Smooth muscle cell of the brain vasculature (primary cell): ENCODE measurements around the gene TIMM29.

Experiments used
- DNase-seq: peaks from one replicate; pipeline ENCODE4 v3.0.0-alpha.2; 2012; ENCODE audit warnings: low read depth, low spot score

The TIMM29 gene

GRCh38 chr19:10911579-10912363, 16.8 kb upstream of the TIMM29 start:
- DNase-seq, result no peak

- DNase-seq, result no peak
Measured at GRCh38 chr19:10912619-10913018, 16.0 kb upstream of the TIMM29 start.

- DNase-seq, result no peak
Measured at GRCh38 chr19:10913716-10914340, 14.8 kb upstream of the TIMM29 start.

GRCh38 chr19:10915130-10916091, 13.2 kb upstream of the TIMM29 start:
- DNase-seq, result no peak

GRCh38 chr19:10916602-10917001, 12.0 kb upstream of the TIMM29 start:
- no peak for DNase-seq

GRCh38 chr19:10918359-10918758, 10.3 kb upstream of the TIMM29 start:
- no peak for DNase-seq

GRCh38 chr19:10919352-10920287, 9.0 kb upstream of the TIMM29 start:
- DNase-seq, result no peak

GRCh38 chr19:10920288-10920655, 8.3 kb upstream of the TIMM29 start:
- DNase-seq, result no peak

GRCh38 chr19:10920781-10921180, 7.8 kb upstream of the TIMM29 start:
- DNase-seq, result no peak

- DNase-seq, result no peak
Measured at GRCh38 chr19:10921199-10921909, 7.3 kb upstream of the TIMM29 start.

- DNase-seq, result no peak
Measured at GRCh38 chr19:10921910-10922637, 6.5 kb upstream of the TIMM29 start.

GRCh38 chr19:10922638-10923014, 6.0 kb upstream of the TIMM29 start:
- no peak for DNase-seq

GRCh38 chr19:10923260-10924112, 5.1 kb upstream of the TIMM29 start:
- DNase-seq, result no peak

GRCh38 chr19:10924597-10924996, 4.0 kb upstream of the TIMM29 start:
- no peak for DNase-seq

- no peak for DNase-seq
Measured at GRCh38 chr19:10927730-10928562, 665 bp upstream of the TIMM29 start.

GRCh38 chr19:10929402-10929794, 787 bp downstream of the TIMM29 start:
- DNase-seq, result no peak

GRCh38 chr19:10935371-10936059, 6.9 kb downstream of the TIMM29 start:
- DNase-seq, result no peak
